GM21360 (cell line): ENCODE results near the gene PALLD.
A peak's percentile ranks its signal among the peaks of the same experiment; 100 is the strongest.

ENCODE experiments used
- ATAC-seq: cut with Tn5 transposase; IDR thresholded peaks from one replicate; pipeline ENCODE4 v1.9.1; 2021; ENCODE audit warnings: mild to moderate bottlenecking, moderate library complexity; ENCODE audit not compliant: unreplicated experiment

PALLD gene

DNA sequence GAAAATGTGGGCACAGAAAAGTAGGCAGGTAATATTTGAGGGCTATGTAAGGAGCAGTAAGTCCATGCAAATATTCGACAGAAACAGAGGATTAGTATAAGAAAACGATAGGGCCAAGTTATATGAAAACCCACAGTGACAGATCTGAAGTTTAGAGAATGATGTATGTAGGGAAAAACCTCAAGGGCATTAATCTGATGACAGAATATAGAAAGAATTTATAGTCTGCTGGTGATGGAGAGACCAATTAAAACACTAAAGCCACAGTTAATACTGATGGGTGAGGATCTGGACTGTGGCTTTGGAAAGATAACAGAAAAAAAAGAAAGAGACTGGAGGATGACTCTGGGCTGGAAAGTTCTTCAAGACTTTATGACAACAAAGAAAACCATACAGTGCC lies 169.7 kb downstream of the PALLD start:
- ATAC-seq: no peak

DNA sequence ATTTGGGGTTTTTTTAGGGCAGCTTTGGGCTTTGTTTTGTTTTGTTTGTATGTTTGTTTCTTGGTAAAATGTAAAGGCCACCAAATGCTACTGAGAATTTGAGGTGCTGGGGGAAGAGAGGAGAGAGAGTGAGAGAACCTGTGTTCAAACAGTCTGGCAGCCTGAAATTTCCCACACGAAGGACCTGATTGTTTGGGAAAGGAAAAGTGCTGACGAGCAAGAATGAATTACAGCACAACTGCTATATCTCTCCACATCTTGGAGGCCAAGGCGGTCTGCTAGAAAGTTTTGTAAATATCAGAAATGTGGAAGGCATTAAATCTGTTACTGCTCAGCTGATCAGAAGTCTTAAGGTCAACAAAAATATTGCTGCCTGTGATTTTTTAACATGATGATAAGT lies 170.5 kb downstream of the PALLD start:
- ATAC-seq: no peak

DNA sequence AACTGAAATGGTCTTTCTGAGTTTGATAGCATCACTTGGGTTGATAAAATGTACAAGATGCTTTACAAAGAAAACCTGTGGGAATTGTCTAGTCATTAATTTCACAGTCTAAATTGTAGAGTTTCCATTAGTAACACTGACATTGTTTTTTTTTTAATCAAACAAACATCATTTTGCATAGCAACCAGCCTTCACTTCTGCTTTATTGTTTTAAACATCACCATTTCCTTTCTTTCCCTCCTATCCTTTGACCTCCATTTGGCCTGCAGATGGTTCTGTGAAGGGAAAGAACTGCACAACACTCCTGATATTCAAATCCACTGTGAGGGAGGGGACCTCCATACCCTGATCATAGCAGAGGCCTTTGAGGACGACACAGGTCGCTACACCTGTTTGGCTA lies 171.1 kb downstream of the PALLD start:
- no peak for ATAC-seq

DNA sequence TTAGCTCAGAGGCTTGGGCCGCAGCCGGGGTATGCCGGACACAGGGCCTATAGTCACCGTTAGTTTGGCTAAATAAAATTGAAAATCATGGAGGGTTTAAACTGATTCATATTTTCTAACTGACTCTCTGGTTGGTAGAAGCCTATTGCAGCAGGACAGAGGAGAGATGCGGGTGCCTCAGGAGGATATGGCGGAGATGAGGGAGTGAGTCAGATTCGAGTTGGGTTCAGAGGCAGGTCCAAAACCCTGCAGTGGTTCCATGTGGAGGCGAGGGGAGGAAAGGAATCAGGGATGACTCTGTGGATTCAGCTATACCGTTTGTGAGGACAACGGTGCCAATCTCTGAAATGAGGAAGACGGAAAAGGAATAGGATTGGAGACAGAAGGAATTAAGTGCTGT lies 176.6 kb downstream of the PALLD start:
- ATAC-seq: no peak

DNA sequence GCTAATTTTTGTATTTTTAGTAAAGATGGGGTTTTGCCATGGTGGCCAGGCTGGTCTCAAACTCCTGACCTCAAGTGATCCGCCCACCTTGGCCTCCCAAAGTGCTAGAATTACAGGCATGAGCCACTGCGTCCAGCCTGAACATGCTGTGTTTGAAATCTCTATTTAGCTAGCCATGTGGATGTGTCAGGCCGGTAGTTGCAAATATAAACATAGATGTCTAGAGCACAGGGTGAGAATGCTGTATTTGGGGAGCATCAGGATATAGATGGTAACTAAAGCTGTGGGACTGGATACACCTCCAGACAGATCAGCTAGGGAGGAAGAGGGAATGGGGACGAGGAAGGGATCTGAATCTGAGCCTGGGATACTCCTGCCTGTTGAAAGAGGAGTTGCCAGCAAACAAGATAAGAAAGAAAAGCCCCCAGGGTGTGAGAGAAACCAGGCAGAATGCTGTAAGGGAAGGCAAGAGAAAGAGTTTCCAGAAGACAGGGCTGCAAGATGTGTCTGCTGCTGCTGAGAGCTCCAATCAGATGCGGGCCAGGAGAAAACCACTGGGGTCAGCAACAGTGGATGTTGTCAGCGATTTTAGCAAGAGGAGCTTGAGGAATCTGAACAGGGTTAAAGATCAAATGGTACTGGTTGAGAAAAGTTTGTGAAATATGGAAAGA lies 177.4 kb downstream of the PALLD start:
- ATAC-seq: no peak

DNA sequence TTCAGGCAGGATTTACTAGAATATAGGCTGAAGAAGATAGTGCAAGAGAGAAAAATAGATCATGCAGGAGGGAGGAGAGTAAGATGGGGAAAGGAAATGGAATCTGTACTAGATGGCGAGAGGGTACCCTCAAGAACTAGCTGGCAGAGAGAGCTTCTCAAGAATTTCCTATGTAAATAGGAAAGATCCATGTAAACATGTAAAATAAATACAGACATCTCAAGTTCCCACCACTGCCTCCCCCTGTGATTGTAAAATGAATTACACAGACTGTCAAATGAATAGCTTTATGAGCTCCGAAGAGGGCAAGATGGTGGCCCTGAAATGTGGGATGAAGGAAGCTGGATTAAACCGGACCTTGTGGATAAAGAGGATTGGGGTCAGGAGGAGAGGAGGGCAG lies 178.0 kb downstream of the PALLD start:
- ATAC-seq: no peak

DNA sequence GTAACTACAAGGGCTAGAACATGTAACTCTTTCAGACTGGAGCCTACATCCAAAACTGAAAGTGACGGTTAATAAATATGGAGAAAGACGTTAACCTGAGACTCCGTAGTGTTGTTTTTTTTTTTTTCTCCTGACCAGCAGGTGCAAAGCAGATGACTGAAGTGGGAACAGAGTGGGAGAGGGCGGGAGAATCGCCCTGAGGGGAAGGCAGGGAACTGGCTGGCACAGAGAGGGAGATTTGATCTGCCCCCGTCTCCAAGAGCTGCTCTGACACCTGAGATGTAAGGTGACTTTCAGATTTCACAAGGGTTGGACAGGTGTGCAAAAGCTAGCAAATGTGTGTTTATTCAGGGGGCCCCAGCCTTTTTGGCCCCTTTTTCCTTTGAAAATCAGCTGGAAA lies 180.2 kb downstream of the PALLD start:
- no peak for ATAC-seq

DNA sequence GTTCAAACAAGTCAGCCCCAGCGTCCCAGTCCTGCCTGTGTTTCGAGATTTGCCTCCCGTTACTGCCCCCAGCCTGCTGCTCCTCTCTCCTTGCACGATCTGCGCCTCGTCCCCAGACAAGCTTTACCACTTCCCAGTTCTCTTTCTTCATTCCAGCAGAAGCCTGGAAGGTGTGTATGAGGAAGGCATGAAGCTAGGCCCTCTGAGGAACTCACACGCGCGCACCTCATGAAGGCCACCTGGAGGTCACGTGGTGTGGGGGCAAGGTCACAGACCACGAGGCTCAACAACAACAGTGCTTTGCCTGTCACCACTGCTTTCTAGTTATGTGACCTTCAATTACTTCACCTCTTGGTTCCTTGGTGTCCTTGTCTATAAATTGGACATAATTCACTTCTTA lies 181.0 kb downstream of the PALLD start:
- ATAC-seq: no peak

DNA sequence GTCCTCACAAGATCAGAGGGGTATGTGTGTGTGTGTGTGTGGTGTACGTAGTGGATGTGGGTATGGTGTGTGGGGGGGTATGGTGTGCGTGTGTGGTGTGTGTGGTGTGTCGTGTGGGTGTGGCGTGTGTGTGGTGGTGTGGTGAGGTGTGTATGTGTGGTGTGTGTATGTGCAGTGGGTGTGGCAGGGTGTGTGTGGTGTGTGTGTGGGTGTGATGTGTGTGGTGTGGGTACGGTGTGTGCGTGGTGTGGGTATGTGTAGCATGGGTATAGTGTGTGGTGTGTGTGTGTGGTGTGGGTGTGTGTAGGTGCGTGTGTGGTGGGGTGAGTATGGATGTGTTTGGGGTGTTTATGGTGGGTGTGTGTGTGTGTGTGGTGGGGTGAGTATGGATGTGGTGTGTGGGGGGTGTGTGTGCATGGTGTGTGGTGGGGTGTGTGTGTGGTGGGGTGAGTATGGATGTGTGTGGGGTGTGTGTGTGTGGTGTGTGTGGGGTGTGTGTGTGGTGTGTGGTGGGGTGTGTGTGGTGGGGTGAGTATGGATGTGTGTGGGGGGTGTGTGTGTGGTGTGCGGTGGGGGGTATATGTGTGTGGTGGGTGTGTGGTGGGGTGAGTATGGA lies 182.0 kb downstream of the PALLD start:
- ATAC-seq: no peak

DNA sequence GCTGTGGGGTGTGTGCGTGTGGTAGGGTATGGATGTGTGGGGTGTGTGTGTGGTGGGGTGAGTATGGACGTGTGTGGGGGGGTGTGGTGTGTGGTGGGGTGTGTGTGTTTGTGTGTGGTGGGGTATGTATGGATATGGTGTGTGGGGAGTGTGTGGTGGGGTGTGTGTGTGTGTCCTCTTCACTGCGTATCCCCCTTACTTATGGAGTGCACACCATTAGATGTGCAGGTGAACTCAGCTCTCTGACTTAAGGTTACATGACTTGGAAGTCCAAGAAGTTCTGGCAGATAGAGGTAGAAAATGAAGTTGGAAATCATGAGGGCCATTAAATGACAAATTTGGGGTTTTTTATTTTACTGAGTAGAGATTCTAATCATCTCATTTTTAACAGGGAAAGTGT lies 182.5 kb downstream of the PALLD start:
- no peak for ATAC-seq

DNA sequence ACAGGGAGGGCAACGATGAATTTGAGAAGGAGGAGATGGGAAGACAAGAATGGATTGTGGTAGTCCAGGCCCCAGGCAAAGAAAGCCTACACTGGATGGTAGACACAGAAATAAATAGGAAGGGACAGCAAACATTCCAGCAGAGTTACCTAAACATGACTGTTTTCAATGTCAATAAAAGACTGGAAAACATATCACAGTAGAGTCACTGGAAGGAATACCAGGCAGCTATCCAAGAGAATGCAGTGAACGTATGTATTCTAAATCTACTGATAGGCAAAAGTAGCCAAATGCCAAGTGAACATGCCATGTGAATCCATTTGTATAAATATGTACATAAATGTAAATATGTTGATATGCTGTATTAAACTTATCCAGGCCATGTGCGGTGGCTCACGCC lies 183.0 kb downstream of the PALLD start:
- ATAC-seq: no peak

DNA sequence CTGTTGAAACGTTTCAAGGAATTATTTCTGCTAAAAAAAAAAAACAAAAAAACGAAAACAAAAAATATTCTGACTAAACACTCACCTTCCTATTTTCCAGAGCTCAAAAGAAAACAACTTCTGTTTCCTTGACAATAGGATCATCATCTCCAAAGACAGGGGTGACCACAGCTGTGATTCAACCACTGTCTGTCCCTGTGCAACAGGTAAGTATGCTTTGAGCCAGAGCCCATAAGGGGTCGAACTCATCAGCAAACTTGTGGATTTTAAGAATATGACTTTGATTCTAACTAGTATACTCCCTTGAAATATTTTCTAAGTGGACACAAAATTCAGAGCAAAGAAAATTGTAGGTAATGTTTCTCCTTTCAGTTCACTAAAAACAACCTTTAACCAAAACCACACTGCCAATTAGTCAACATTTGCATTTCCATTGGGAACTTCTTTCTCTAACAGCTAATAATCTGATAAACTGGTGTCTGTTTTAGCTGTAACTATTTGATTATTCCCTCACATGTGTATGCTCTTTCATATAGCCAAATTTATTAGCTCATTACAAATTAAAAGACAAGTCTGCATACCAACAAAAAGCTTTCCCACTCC lies 186.1 kb downstream of the PALLD start:
- ATAC-seq: no peak

DNA sequence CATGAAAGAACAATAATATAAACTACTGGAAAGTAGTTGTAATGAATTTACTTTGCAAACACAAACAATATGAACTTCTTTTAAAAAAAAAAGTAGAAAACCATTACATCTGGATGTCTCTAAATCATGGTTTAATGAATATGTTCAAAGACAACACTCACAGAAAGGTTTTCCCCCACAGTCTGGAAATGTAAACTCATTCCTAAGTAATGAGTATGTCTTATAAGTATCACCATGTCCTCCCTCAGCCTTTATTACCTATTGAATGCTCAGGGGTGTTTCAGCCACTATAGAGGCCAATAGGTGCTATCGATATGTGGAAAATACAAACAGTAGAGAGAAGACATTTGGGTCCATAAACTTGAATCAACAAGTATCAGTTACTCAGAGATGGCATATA lies 186.7 kb downstream of the PALLD start:
- no peak for ATAC-seq

DNA sequence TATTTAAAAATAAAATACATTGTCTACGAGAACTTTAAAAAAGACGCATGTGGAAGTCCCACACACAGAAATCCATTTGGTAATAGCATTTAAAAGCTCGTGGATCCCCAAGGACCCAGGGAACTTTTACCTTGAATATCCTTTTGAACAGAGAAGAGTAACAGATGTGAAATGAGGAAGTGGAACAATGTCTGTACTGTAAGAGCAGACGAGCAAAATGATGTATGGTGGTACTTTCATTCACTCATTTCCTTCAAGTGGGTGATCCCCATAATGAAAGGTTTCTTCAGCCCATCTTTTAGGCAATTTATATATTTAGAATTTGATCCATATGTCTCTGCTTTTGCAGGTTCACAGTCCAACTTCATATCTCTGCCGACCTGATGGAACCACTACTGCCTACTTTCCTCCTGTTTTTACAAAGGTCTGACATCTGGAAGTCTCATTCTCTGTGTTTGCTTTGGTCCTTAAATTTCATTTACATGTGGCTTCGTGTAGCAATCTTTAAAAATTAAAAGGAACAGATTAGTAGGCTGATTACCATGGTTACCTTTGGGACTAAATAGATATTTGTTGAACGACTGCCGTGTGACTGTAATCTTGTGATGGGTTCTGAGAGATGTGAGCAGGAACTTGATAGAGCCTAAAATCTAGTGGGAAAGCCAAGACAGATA lies 188.4 kb downstream of the PALLD start:
- peak; percentile 97 for ATAC-seq

DNA sequence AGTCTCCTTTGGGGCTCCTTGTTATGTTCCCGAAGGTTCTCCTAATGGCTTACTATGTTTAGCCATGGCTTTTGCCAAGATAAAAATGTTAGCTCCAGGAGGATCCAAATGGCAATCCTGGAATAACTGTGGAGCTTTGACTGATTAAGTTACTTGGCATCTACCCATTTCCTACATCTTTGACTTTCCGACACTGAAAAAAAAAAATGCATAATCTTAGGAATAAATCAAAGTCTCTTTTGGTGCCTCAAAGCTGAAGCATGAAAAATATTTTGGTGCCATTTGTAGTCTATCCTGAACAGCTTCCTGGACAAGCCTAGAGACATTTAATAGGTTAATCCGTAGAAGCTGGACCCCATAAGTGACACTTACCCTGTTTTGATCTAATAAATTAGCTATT lies 191.7 kb downstream of the PALLD start:
- ATAC-seq: no peak

DNA sequence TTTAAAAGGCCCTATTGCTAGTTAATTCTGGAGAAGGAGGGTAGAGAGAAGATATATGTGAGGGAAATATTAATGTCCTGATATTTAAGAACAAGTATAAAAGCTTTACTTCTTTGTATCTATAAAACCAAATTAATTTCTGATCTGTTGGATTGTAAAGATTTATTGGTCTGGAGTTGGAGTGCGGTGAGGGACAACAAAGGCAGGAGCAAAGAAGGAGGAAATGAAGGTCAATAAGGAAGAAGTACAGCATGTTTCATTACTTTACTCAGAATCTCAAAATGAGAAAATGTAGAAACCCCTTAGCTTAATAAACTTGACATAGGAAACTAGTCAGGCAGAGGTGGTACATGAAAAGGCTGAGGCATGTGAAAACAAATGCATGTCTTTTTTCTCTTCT lies 192.9 kb downstream of the PALLD start:
- no peak for ATAC-seq

DNA sequence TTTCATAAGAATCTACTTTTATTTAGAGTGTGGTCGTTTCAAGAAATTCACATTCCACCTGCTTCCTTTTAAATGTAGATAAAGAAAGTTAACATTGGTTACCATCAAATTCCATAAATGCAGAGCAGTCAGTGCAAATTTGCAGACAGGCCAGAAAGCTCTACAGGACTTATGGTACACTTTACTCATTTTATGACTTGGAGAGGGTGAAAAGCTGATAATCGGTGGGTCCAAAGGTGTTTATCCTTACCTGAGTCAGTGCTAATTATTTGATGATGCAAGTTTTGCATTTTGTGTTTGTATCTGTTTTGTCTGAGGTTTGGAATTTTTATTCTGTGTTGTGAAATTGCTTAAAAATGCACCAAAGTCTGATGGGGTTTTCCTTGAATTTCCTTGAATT lies 193.3 kb downstream of the PALLD start:
- no peak for ATAC-seq

DNA sequence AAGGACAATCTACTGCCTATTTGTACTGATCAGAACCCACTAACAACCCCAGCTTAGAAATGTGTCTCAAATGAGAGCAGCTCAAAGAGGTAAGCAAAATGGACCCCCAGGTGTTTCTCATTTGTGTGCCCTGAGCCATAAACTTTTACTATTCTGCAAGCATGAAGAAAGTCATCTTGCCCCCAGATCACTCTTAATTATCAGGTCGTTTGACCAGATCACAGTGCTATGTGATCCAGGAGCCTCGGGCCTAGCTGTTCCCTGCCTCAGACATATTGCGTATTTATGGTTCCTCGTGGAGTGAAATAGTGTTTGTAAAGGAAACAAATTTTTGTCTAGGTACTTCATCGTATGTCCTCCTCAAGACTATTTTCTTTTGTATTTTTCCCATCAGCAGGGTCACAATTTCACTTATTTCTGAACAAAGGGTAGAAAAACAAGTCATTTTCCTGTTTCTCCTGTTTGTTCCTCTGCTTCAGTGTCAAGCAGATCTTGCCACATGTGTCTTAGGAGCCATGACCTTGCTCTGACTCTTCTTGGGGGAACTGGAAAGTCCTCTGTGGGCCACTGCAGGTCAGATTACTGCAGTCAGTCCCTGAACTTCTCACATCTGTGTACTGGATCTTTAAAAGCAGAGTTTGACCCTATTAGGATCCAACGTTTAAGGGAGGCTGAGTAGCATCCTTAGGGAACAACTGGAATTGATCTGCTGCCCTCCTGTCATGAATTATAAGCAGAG lies 194.9 kb downstream of the PALLD start:
- no peak for ATAC-seq

DNA sequence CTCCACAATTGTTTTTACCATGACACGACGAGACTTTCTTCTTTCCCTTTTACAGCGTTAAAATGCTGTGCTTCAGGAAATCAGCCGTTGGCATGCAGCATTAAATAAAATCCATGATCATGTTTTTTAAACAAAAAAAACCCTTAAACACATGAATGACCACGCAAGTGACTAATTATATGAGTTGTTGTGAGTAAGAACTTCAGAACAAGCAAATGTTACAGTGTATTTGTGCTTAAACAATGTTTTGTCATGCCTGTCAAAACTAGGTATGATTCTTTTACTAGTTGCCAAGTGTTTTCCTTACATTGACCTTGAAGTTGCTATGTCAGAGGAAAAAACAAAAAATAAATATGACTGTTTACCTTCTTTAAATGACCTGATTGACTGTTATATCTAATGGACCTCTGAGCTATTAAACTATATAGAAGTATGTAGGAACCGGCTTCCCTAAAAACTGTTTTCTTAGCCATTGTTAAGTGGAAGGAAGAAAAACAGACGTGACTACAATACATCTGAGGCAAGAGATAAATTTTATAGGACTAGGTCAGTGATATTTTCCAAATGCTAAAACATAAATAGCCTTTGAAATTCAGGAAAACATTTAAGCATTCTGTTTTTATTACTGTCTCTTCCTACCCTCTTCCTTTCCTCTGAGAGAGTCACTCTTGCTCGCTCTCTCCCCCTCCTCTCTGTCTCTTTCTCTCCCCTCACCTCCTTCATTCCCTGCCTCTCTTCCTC lies 197.1 kb downstream of the PALLD start:
- no peak for ATAC-seq

DNA sequence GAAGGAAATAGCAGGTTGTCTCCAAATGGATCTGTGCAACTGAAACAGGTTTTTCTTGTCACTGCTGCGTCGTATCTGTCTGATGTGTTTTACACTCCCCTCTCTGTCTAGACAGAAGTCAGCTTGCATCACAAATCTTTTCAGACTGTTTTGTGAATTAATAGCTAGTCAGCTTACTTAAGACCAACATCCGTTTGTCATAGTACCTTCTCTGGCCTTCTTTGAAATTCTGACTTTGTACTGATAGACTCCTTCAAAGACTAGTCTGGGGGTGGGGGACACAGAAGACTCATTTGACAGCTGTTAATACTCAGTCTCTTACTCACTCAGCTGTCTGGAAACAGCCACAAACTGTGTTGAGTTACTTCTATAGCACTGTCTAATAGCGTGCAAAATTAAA lies 197.8 kb downstream of the PALLD start:
- no peak for ATAC-seq

DNA sequence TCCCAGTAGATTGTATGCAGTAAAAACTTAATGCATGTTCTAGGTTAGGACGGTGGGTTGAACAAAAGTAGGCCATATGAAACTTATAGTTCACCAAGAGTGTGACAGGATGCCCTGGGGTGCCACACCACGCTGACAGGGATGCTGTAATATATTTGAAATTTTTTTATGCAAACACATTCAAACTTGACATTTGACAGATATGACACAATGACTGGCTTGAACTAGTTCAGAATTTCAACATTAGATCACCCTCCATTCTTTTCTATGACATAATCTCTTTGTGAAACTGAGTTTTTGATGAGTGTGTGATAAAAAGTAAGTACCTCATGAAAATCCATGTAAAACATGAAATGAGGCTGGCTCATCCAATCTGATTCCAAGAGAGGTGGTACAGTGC lies 198.4 kb downstream of the PALLD start:
- ATAC-seq: no peak
